GM13976 (cell line): ENCODE results near the gene GPC3.
"Not testable (repeated sequence)": the region's sequence is repeated elsewhere in the genome, so short reads cannot be mapped to it uniquely, and the experiment has no call there.

Source experiments
- DNase-seq: peaks from one replicate; pipeline ENCODE4 v3.0.0; 2012; ENCODE audit warnings: low spot score
- CTCF ChIP-seq: IDR thresholded peaks from 2 replicates; pipeline ENCODE4 v1.5.1; 2012; ENCODE audit warnings: borderline replicate concordance, mild to moderate bottlenecking; ENCODE audit not compliant: insufficient read depth; ENCODE audit errors: extremely low read depth, missing control alignments, control extremely low read depth
- in situ Hi-C: fragments of 300-500 bp; cut with MboI; formaldehyde crosslinking; loops from one replicate; pipeline ENCODE4 v1.12.0; 2022; ENCODE audit warnings: low sequenced_read_pairs, mixed read lengths, inconsistent platforms; ENCODE audit not compliant: unreplicated experiment

The GPC3 gene

GRCh38 chrX:133534172-133534571 lies 451.2 kb downstream of the GPC3 start:
- in situ Hi-C loops, result no loop called here
- DNase-seq, result no peak
- TF ChIP-seq CTCF, result no peak

- in situ Hi-C loops, result no loop called here
- DNase-seq, result no peak
- no peak for TF ChIP-seq CTCF
These were observed 452.1 kb downstream of the GPC3 start for GRCh38 chrX:133533249-133533648.

GRCh38 chrX:133530960-133531359 lies 454.4 kb downstream of the GPC3 start:
- in situ Hi-C loops, result no loop called here
- no peak for DNase-seq
- no peak for TF ChIP-seq CTCF

GRCh38 chrX:133529578-133529977 lies 455.8 kb downstream of the GPC3 start:
- TF ChIP-seq CTCF, result no peak
- in situ Hi-C loops, result no loop called here
- no peak for DNase-seq

GRCh38 chrX:133527825-133528224 lies 457.6 kb downstream of the GPC3 start:
- no peak for TF ChIP-seq CTCF
- in situ Hi-C loops, result no loop called here
- no peak for DNase-seq

- in situ Hi-C loops, result no loop called here
- DNase-seq, result no peak
- no peak for TF ChIP-seq CTCF
These were observed 458.0 kb downstream of the GPC3 start for GRCh38 chrX:133527415-133527814.

- in situ Hi-C loops, DNase-seq: not testable (repeated sequence)
These were observed 458.6 kb downstream of the GPC3 start for GRCh38 chrX:133526773-133527172.

- in situ Hi-C loops, result no loop called here
- DNase-seq, result no peak
- TF ChIP-seq CTCF, result no peak
These were observed 461.9 kb downstream of the GPC3 start for GRCh38 chrX:133523526-133523925.
